HEK293 (cell line): ENCODE results near the gene ABCC9.

Experiments
- SP2 ChIP-seq: fragments of 450-650 bp; formaldehyde crosslinking; IDR thresholded peaks from 2 replicates; pipeline ENCODE4 v1.5.1; 2016; ENCODE audit warnings: missing biosample characterization, missing genetic modification characterization
- ZNF239 ChIP-seq: fragments of 450-650 bp; formaldehyde crosslinking; IDR thresholded peaks from 2 replicates; pipeline ENCODE4 v1.5.1; 2016; ENCODE audit warnings: missing biosample characterization, missing genetic modification characterization
- TF ChIP-seq, protein P1 (sequence below): fragments of 450-650 bp; formaldehyde crosslinking; IDR thresholded peaks from 2 replicates; pipeline ENCODE4 v1.5.1; 2016; ENCODE audit warnings: missing biosample characterization, missing genetic modification characterization
- TF ChIP-seq, protein P2 (sequence below): sonication (generic); formaldehyde crosslinking; IDR thresholded peaks from 2 replicates; pipeline ENCODE4 v1.8.1; 2022; ENCODE audit warnings: mild to moderate bottlenecking, moderate library complexity, missing genetic modification reagents
- TF ChIP-seq, protein P3 (sequence below): fragments of 450-650 bp; formaldehyde crosslinking; IDR thresholded peaks from 2 replicates; pipeline ENCODE4 v1.5.1; 2016; ENCODE audit warnings: missing biosample characterization, missing genetic modification characterization

DNA sequence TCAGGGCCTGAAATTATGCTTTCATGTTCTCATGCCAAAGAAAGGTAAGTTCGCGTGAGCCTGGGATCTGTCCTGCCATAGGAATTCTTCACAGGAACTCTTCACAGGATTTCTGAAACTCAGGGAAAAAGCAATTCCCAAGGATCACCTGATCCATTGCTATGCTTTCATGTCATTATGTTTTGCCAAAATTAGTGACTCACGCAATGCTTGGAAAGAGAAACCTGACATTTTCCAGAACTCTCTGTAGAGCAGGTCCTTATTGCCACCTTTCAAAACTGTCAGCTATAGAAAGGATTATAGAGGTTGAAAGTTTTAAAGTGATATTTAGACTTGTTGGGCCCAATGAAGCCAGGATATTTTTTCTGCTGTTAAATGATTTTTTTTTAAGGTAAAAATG is 160.4 kb downstream of the ABCC9 start:
- TF ChIP-seq ZNF239 (tag by site-specific recombination), result no peak
- TF ChIP-seq, protein P1, sequence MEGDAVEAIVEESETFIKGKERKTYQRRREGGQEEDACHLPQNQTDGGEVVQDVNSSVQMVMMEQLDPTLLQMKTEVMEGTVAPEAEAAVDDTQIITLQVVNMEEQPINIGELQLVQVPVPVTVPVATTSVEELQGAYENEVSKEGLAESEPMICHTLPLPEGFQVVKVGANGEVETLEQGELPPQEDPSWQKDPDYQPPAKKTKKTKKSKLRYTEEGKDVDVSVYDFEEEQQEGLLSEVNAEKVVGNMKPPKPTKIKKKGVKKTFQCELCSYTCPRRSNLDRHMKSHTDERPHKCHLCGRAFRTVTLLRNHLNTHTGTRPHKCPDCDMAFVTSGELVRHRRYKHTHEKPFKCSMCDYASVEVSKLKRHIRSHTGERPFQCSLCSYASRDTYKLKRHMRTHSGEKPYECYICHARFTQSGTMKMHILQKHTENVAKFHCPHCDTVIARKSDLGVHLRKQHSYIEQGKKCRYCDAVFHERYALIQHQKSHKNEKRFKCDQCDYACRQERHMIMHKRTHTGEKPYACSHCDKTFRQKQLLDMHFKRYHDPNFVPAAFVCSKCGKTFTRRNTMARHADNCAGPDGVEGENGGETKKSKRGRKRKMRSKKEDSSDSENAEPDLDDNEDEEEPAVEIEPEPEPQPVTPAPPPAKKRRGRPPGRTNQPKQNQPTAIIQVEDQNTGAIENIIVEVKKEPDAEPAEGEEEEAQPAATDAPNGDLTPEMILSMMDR (tag by site-specific recombination), result no peak
- TF ChIP-seq, protein P2, sequence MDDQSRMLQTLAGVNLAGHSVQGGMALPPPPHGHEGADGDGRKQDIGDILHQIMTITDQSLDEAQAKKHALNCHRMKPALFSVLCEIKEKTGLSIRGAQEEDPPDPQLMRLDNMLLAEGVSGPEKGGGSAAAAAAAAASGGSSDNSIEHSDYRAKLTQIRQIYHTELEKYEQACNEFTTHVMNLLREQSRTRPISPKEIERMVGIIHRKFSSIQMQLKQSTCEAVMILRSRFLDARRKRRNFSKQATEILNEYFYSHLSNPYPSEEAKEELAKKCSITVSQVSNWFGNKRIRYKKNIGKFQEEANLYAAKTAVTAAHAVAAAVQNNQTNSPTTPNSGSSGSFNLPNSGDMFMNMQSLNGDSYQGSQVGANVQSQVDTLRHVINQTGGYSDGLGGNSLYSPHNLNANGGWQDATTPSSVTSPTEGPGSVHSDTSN (CRISPR knock-in tag), result no peak
- TF ChIP-seq, protein P3, sequence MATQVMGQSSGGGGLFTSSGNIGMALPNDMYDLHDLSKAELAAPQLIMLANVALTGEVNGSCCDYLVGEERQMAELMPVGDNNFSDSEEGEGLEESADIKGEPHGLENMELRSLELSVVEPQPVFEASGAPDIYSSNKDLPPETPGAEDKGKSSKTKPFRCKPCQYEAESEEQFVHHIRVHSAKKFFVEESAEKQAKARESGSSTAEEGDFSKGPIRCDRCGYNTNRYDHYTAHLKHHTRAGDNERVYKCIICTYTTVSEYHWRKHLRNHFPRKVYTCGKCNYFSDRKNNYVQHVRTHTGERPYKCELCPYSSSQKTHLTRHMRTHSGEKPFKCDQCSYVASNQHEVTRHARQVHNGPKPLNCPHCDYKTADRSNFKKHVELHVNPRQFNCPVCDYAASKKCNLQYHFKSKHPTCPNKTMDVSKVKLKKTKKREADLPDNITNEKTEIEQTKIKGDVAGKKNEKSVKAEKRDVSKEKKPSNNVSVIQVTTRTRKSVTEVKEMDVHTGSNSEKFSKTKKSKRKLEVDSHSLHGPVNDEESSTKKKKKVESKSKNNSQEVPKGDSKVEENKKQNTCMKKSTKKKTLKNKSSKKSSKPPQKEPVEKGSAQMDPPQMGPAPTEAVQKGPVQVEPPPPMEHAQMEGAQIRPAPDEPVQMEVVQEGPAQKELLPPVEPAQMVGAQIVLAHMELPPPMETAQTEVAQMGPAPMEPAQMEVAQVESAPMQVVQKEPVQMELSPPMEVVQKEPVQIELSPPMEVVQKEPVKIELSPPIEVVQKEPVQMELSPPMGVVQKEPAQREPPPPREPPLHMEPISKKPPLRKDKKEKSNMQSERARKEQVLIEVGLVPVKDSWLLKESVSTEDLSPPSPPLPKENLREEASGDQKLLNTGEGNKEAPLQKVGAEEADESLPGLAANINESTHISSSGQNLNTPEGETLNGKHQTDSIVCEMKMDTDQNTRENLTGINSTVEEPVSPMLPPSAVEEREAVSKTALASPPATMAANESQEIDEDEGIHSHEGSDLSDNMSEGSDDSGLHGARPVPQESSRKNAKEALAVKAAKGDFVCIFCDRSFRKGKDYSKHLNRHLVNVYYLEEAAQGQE (tag by site-specific recombination), result no peak
- TF ChIP-seq SP2 (tag by site-specific recombination), result no peak
